Stimulated activated CD8-positive, alpha-beta memory T cell treated with anti-CD3 and anti-CD28 coated beads, Interleukin-12 subunit alpha, Interleukin-12 subunit beta, amount 100 ng/mL, for 24 hours (primary cell): ENCODE measurements around the gene TBC1D19.
"Not testable (repeated sequence)": the region's sequence is repeated elsewhere in the genome, so short reads cannot be mapped to it uniquely, and the experiment has no call there.

Experiments used
- DNase-seq: peaks from one replicate; pipeline ENCODE4 v3.0.0-alpha.2; 2020; ENCODE audit errors: extremely low read depth

The TBC1D19 gene

GRCh38 chr4:26596843-26597242 is 13.0 kb downstream of the TBC1D19 start:
- no peak for DNase-seq

GRCh38 chr4:26601204-26601603 is 17.3 kb downstream of the TBC1D19 start:
- no peak for DNase-seq

- DNase-seq, result no peak
Measured at GRCh38 chr4:26607776-26608175, 23.9 kb downstream of the TBC1D19 start.

GRCh38 chr4:26609391-26609790 is 25.5 kb downstream of the TBC1D19 start:
- DNase-seq, result no peak

- DNase-seq, result no peak
Measured at GRCh38 chr4:26609868-26610267, 26.0 kb downstream of the TBC1D19 start.

GRCh38 chr4:26611372-26611771 is 27.5 kb downstream of the TBC1D19 start:
- DNase-seq, result no peak

- DNase-seq, result no peak
Measured at GRCh38 chr4:26611885-26612284, 28.0 kb downstream of the TBC1D19 start.

- no peak for DNase-seq
Measured at GRCh38 chr4:26613237-26613636, 29.4 kb downstream of the TBC1D19 start.

- no peak for DNase-seq
Measured at GRCh38 chr4:26613735-26614134, 29.9 kb downstream of the TBC1D19 start.

- DNase-seq, result no peak
Measured at GRCh38 chr4:26619784-26620183, 35.9 kb downstream of the TBC1D19 start.

- no peak for DNase-seq
Measured at GRCh38 chr4:26621366-26621765, 37.5 kb downstream of the TBC1D19 start.

- DNase-seq, result no peak
Measured at GRCh38 chr4:26622913-26623312, 39.0 kb downstream of the TBC1D19 start.

GRCh38 chr4:26626658-26627057 is 42.8 kb downstream of the TBC1D19 start:
- DNase-seq, result not testable (repeated sequence)

GRCh38 chr4:26632916-26633315 is 49.0 kb downstream of the TBC1D19 start:
- no peak for DNase-seq

GRCh38 chr4:26634237-26634636 is 50.4 kb downstream of the TBC1D19 start:
- DNase-seq, result no peak

- DNase-seq, result no peak
Measured at GRCh38 chr4:26636458-26636857, 52.6 kb downstream of the TBC1D19 start.

GRCh38 chr4:26640639-26641038 is 56.8 kb downstream of the TBC1D19 start:
- not testable (repeated sequence) for DNase-seq

GRCh38 chr4:26647523-26648224 is 63.8 kb downstream of the TBC1D19 start:
- no peak for DNase-seq

- no peak for DNase-seq
Measured at GRCh38 chr4:26648260-26648659, 64.4 kb downstream of the TBC1D19 start.

GRCh38 chr4:26660261-26660660 is 76.4 kb downstream of the TBC1D19 start:
- no peak for DNase-seq

- DNase-seq, result no peak
Measured at GRCh38 chr4:26663888-26664287, 80.0 kb downstream of the TBC1D19 start.

- no peak for DNase-seq
Measured at GRCh38 chr4:26670903-26671537, 87.1 kb downstream of the TBC1D19 start.

GRCh38 chr4:26679040-26679695 is 95.3 kb downstream of the TBC1D19 start:
- not testable (repeated sequence) for DNase-seq
